ENCODE data around the gene RNPEPL1.
"Not testable (repeated sequence)": the region's sequence is repeated elsewhere in the genome, so short reads cannot be mapped to it uniquely, and the experiment has no call there.

RNPEPL1 gene

GRCh38 chr2:240603846-240604245 is 35.6 kb downstream of the RNPEPL1 start:
- DNase-seq (ENCODE audit: low read depth in 3 of 3): no peak

GRCh38 chr2:240604291-240604938 is 36.1 kb downstream of the RNPEPL1 start:
- no peak for DNase-seq (ENCODE audit: low read depth in 3 of 3)

- DNase-seq (ENCODE audit: low read depth in 3 of 3): no peak
Observed at GRCh38 chr2:240604939-240605716, 36.8 kb downstream of the RNPEPL1 start.

- DNase-seq (ENCODE audit: low read depth in 3 of 3): no peak
Observed at GRCh38 chr2:240605867-240606743, 37.8 kb downstream of the RNPEPL1 start.

- DNase-seq (ENCODE audit: low read depth in 3 of 3): no peak
Observed at GRCh38 chr2:240611601-240612210, 43.4 kb downstream of the RNPEPL1 start.

- DNase-seq (ENCODE audit: low read depth in 3 of 3): no peak
Observed at GRCh38 chr2:240613781-240614180, 45.5 kb downstream of the RNPEPL1 start.

GRCh38 chr2:240614391-240614790 is 46.1 kb downstream of the RNPEPL1 start:
- no peak for DNase-seq (ENCODE audit: low read depth in 3 of 3)

GRCh38 chr2:240615396-240615795 is 47.1 kb downstream of the RNPEPL1 start:
- DNase-seq (ENCODE audit: low read depth in 3 of 3): no peak

- DNase-seq (ENCODE audit: low read depth in 3 of 3): no peak
Observed at GRCh38 chr2:240615820-240616547, 47.7 kb downstream of the RNPEPL1 start.

- not testable (repeated sequence) for DNase-seq (ENCODE audit: low read depth in 3 of 3)
Observed at GRCh38 chr2:240616860-240617666, 48.8 kb downstream of the RNPEPL1 start.

GRCh38 chr2:240618776-240619175 is 50.5 kb downstream of the RNPEPL1 start:
- DNase-seq (ENCODE audit: low read depth in 3 of 3): no peak

- no peak for DNase-seq (ENCODE audit: low read depth in 3 of 3)
Observed at GRCh38 chr2:240619506-240620148, 51.3 kb downstream of the RNPEPL1 start.

GRCh38 chr2:240620149-240620731 is 52.0 kb downstream of the RNPEPL1 start:
- DNase-seq (ENCODE audit: low read depth in 3 of 3): no peak

GRCh38 chr2:240620859-240621258 is 52.6 kb downstream of the RNPEPL1 start:
- no peak for DNase-seq (ENCODE audit: low read depth in 3 of 3)

- no peak for DNase-seq (ENCODE audit: low read depth in 3 of 3)
Observed at GRCh38 chr2:240622060-240622411, 53.8 kb downstream of the RNPEPL1 start.

GRCh38 chr2:240622531-240623235 is 54.4 kb downstream of the RNPEPL1 start:
- DNase-seq (ENCODE audit: low read depth in 3 of 3): no peak

GRCh38 chr2:240623531-240624010 is 55.3 kb downstream of the RNPEPL1 start:
- no peak for DNase-seq (ENCODE audit: low read depth in 3 of 3)

GRCh38 chr2:240624011-240624949 is 56.0 kb downstream of the RNPEPL1 start:
- DNase-seq (ENCODE audit: low read depth in 3 of 3): no peak

Data from stimulated activated CD4-positive, alpha-beta T cell treated with anti-CD3 and anti-CD28 coated beads, TNF-alpha, amount 100 ng/mL, for 48 hours (primary cell).